ENCODE results near the gene KPNA3.

GRCh38 chr13:49838989-49839388 lies 46.5 kb upstream of the KPNA3 start:
- TF ChIP-seq CTCF (conservative IDR thresholded peaks at IDR 0.05; ENCODE audit: low read depth, low read length) (no peak), EZH2 (IDR thresholded peaks at IDR 0.05; ENCODE audit: borderline replicate concordance, low read depth, low read length, poor library complexity, severe bottlenecking) (no peak)
